RWPE2 (cell line): ENCODE results near the gene EIF4G1.

ENCODE experiments used
- ATAC-seq: fragments of 200-7000 bp; cut with Tn5 transposase; 3 replicates; pipeline ENCODE4 v1.9.1; 2021; ENCODE audit warnings: low read depth
- DNase-seq: peaks from one replicate; pipeline ENCODE4 v3.0.0-alpha.2; 2020; ENCODE audit warnings: low spot score
- H3K27ac ChIP-seq: fragments of 450-650 bp; 2 replicates; pipeline ENCODE4 v1.5.1; 2017; ENCODE audit warnings: mild to moderate bottlenecking; ENCODE audit not compliant: poor library complexity, severe bottlenecking
- H3K27me3 ChIP-seq: fragments of 250-450 bp; sonication (Bioruptor Pico); 2 replicates; pipeline ENCODE4 v1.5.1; 2021; ENCODE audit warnings: mild to moderate bottlenecking, moderate library complexity; ENCODE audit not compliant: insufficient read depth, poor library complexity, severe bottlenecking
- H3K36me3 ChIP-seq: fragments of 250-450 bp; sonication (Bioruptor Pico); 2 replicates; pipeline ENCODE4 v1.5.1; 2020; ENCODE audit warnings: low read depth, mild to moderate bottlenecking, moderate library complexity
- H3K4me1 ChIP-seq: fragments of 250-450 bp; sonication (Bioruptor Pico); 2 replicates; pipeline ENCODE4 v1.5.1; 2021; ENCODE audit warnings: mild to moderate bottlenecking, moderate library complexity; ENCODE audit not compliant: insufficient read depth, poor library complexity, severe bottlenecking
- H3K4me3 ChIP-seq: fragments of 250-450 bp; sonication (Bioruptor Pico); 2 replicates; pipeline ENCODE4 v1.5.1; 2021; ENCODE audit warnings: mild to moderate bottlenecking, moderate library complexity; ENCODE audit not compliant: severe bottlenecking
- H3K9me3 ChIP-seq: fragments of 250-450 bp; sonication (Bioruptor Pico); 2 replicates; pipeline ENCODE4 v1.5.1; 2021; ENCODE audit warnings: mild to moderate bottlenecking, moderate library complexity; ENCODE audit not compliant: severe bottlenecking
- TF ChIP-seq, protein P1 (sequence below): fragments of 450-650 bp; IDR thresholded peaks from one replicate; pipeline ENCODE4 v1.5.1; 2017; ENCODE audit warnings: mild to moderate bottlenecking, moderate library complexity; ENCODE audit not compliant: poor library complexity, severe bottlenecking

The EIF4G1 gene

DNA sequence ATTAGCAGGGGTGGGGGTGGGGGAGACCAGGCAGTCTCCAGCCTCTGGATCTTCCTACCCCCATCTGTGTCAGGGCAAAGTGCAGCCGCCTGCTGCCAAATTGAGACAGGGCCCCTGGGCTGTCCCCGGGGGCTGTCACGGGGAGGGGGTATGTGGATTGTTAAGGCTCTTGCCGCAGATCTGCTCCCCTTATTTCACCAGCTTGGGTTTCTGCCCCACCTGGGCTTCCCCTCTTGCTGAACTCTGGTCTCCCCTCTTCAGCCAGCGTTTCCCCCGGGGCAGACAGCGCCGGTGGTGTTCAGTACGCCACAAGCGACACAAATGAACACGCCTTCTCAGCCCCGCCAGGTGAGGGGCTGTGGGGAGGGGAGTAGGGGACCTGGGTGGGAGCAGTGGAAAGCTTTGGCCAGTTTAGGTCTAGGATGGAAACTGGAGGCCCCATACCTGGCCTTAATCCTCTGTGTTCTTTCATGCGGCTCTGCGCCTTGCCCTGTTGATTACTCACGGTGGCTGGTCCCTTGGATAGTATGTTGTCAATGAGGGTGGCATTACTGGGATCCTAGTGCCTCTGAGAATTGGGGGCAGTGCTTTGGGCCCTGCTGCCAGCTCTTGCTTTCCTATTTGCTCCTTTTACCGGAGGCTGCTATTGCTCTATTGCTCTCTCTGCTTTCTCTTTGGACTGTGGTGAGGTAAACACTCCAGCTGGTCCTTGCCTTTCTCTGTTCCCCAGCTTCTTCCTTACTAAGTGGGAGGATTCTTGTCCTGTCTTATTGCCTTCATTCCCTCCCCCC lies 1.7 kb downstream of the EIF4G1 start:
- Histone ChIP-seq H3K9me3 (no peaks in the 10 kb centered on the region), H3K4me3 (peak overlapping the region; percentile 97), H3K27ac (peak overlapping the region; percentile 94), H3K36me3 (peaks cover 50% of the 10 kb centered on the region), H3K4me1 (peaks cover 17% of the 10 kb centered on the region), H3K27me3 (no peaks in the 10 kb centered on the region)
- DNase-seq (no peak), ATAC-seq (no peak)
- TF ChIP-seq, protein P1, sequence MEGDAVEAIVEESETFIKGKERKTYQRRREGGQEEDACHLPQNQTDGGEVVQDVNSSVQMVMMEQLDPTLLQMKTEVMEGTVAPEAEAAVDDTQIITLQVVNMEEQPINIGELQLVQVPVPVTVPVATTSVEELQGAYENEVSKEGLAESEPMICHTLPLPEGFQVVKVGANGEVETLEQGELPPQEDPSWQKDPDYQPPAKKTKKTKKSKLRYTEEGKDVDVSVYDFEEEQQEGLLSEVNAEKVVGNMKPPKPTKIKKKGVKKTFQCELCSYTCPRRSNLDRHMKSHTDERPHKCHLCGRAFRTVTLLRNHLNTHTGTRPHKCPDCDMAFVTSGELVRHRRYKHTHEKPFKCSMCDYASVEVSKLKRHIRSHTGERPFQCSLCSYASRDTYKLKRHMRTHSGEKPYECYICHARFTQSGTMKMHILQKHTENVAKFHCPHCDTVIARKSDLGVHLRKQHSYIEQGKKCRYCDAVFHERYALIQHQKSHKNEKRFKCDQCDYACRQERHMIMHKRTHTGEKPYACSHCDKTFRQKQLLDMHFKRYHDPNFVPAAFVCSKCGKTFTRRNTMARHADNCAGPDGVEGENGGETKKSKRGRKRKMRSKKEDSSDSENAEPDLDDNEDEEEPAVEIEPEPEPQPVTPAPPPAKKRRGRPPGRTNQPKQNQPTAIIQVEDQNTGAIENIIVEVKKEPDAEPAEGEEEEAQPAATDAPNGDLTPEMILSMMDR: no peak

DNA sequence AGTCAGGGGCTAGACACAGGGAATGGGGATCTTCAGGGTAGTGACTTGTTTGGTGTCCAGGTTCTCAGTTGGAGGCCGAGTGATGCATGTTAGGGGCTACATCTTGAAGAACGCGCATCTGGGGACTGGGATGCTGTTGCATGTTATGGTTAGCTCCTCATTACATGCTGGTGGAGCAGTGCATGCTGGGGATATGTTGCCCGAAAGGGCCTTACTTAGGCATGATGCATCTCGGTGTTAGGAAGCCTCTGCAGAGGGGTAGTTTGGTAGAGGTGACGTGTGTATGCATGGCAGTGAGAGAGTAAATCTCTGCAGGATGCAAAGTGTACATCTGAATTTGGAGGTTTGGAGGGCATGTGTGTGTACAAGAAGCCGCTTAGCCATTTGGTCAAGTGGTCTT lies 2.4 kb downstream of the EIF4G1 start:
- no peak for DNase-seq
- Histone ChIP-seq H3K27ac (peak overlapping the region; percentile 94), H3K4me3 (no peak overlapping the region), H3K27me3 (no peaks in the 10 kb centered on the region), H3K9me3 (no peaks in the 10 kb centered on the region), H3K4me1 (peaks cover 17% of the 10 kb centered on the region), H3K36me3 (peaks cover 57% of the 10 kb centered on the region)
- TF ChIP-seq, protein P1: no peak
- no peak for ATAC-seq

DNA sequence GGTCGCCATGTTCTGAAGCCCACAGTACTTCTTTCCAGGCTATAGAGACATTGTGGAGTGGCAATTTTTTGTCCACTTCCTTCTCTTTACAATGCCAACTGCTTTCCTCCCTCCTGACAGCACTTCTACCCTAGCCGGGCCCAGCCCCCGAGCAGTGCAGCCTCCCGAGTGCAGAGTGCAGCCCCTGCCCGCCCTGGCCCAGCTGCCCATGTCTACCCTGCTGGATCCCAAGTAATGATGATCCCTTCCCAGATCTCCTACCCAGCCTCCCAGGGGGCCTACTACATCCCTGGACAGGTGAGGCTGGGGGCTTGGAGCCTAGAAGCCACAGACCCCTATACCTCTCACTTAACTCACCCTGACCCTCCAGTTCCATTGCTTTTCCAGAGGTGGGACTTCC lies 2.8 kb downstream of the EIF4G1 start:
- H3K36me3 ChIP-seq: peaks cover 62% of the 10 kb centered on the region
- TF ChIP-seq, protein P1: no peak
- H3K9me3 ChIP-seq: no peaks in the 10 kb centered on the region
- no peak for ATAC-seq
- H3K27me3 ChIP-seq: no peaks in the 10 kb centered on the region
- DNase-seq: no peak
- peaks cover 17% of the 10 kb centered on the region for H3K4me1 ChIP-seq
- H3K27ac ChIP-seq: peak overlapping the region; percentile 94
- H3K4me3 ChIP-seq: no peak overlapping the region

DNA sequence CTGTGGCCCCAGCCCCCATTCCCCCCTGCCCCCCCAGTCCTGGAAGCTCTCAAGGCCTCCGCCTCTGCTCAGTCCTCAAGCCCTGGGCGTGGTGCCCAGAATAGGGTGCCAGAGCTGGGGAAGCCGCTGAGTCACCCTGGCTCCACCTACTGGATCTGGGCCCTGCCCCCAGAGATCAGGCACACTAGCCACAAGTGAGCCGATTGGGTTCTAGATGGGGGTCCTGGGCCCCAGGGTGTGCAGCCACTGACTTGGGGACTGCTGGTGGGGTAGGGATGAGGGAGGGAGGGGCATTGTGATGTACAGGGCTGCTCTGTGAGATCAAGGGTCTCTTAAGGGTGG lies 5.7 kb downstream of the EIF4G1 start:
- ATAC-seq (peak; percentile 82), DNase-seq (peak; percentile 98)
- Histone ChIP-seq H3K9me3 (no peaks in the 10 kb centered on the region), H3K27me3 (no peaks in the 10 kb centered on the region), H3K4me3 (no peak overlapping the region), H3K4me1 (peaks cover 17% of the 10 kb centered on the region), H3K27ac (peak overlapping the region; percentile 94), H3K36me3 (peaks cover 90% of the 10 kb centered on the region)
- TF ChIP-seq, protein P1: no peak

DNA sequence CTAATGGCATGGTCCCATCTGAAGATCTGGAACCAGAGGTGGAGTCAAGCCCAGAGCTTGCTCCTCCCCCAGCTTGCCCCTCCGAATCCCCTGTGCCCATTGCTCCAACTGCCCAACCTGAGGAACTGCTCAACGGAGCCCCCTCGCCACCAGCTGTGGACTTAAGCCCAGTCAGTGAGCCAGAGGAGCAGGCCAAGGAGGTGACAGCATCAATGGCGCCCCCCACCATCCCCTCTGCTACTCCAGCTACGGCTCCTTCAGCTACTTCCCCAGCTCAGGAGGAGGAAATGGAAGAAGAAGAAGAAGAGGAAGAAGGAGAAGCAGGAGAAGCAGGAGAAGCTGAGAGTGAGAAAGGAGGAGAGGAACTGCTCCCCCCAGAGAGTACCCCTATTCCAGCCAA lies 7.3 kb downstream of the EIF4G1 start:
- Histone ChIP-seq H3K36me3 (peaks cover 94% of the 10 kb centered on the region), H3K27ac (no peak overlapping the region), H3K27me3 (no peaks in the 10 kb centered on the region), H3K4me3 (no peak overlapping the region), H3K9me3 (no peaks in the 10 kb centered on the region), H3K4me1 (peaks cover 15% of the 10 kb centered on the region)
- TF ChIP-seq, protein P1: no peak
- DNase-seq: no peak
- no peak for ATAC-seq
